GM18499 (cell line): ENCODE results near the gene FAM171A1.

Source experiments
- ATAC-seq: cut with Tn5 transposase; IDR thresholded peaks from one replicate; pipeline ENCODE4 v1.9.1; 2021; ENCODE audit warnings: moderate number of reproducible peaks; ENCODE audit not compliant: insufficient read depth, unreplicated experiment

Gene FAM171A1

DNA sequence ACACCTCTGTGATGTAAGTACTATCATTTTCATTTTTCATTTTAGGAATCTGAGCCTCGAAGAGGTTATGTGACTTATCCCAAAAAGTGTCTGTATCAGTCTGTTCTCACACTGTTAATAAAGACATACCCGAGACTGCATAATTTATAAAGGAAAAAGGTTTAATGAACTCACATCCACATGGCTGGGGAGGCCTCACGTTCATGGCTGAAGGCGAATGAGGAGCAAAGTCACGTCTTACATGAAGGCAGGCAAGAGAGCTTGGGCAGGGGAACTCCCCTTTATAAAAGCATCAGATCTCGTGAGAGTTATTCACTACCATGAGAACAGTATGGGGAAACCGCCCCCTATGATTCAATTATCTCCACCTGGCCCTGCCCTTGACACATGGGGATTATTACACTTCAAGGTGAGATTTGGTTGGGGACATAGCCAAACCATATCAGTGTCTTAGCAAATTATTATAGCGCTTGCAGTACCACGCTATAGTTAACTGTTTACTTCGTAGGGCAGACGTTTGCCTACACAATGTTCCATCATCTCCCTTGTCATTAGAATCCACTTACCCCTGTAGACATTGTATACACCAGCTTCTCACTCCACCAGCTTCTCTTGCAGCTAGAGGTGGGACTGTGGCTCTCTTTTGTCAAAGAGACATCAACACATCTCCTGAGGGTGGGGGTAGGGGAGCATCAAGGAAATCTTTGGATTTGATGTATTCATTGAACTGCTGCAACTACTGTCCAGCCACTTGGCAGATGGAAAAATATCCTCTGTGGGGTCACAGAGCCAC lies 187.2 kb downstream of the FAM171A1 start:
- no peak for ATAC-seq

DNA sequence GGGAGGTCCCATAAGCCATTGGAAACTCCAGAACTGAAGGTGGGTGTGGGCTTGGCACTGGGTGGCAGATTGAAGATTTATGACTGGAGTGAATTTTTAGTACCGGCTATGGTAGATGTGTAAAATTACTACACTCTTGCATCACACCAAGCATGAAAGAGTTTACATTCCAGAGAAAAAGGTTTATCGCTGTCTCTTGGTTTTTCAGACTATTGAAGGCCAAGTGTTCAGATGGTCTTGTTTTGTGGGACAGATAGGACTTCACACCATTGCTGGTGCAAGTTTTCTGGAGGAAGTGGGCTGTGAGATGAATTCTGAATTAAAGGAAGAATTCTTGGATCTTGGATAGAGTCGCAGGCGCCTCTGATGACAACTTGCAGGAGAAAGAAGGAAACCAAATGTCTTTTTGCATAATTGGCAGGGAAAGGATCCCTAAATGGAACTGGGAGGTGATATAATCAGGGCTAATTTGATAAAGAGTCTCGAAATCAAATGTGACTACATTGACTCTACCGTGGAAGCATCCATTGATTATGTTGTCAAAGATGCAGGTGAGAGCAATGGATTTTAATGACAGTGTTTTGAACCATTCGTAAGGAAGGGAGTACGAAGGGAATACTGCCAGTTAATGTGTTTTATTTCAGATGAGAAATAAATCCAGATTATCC lies 188.4 kb downstream of the FAM171A1 start:
- ATAC-seq = no peak

DNA sequence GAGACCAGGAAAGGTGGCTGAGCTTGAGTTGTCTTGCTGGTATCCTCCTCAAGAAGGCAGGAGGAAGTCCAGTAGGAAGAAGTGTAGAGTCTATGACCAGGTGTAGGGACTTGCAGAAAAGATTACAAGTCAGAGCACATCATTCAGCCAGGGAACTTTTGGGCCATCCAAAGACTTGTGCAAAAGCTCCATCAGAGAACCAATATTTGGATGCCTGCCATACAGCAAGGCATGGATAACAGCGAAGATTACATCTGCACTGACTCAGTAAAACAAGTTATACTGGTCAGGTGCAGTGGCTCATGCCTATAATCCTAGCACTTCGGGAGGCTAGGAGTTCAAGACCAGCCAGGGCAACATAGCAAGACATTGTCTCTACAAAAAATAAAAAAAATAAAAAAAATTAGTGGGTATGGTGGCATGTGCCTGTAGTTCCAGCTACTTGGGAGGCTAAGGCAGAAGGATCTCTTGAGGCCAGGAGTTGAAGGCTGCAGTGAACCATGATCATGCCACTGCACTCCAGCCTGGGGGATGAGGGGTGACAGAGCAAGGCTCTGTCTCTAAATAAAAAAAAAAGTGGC lies 189.4 kb downstream of the FAM171A1 start:
- ATAC-seq = no peak

DNA sequence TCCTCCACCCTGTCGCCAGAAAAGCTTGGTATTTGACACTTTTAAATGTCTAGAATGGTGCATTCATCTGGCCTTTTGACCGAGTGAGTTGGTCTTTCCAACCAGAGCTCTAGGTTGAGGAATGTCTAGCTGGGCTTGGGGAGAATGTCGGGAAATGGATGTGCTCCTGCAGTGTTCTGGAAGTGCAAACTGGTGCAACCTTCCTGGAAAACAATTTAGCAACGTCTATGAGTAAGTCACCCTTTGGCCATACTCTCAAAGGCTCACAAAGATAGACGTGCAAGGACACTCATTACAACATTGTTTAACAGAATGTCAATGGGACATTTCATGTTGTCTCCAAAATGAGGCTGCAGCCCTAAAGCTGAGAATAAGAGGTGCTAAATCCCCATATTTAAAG lies 190.4 kb downstream of the FAM171A1 start:
- no peak for ATAC-seq

DNA sequence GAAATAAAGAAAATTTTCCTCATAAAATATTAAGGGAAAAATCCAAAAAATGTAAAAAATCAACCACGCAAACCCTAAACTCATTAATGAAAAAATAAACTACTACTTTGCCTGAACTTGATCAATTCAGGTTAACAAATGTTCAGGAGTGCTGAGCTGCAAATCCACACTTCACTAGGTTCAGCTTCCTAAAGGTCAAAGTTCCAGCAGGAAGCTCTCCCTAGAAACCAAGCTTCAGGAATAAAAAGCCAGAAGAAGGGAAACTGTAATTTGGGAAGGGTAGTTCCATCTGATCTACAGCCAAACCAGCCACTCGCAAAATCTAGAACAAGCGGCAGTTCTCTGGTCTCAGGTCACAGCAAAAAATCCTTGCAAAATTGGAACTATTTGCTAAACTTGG lies 194.8 kb downstream of the FAM171A1 start:
- ATAC-seq = no peak

DNA sequence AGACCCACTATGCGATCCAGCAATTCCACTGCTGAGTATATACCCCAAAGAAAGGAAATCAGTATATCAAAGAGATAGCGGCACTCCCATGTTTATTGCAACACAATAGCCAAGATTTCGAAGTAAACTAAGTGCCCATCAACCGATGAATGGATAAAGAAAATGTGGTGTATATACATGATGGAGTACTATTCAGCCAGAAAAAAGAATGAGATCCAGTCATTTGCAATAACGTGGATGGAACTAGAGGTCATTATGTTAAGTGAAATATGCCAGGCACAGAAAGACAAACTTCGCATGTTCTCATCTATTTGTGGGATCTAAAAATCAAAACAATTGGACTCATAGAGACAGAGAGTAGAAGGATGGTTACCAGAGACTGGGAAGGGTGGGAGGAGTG lies 195.5 kb downstream of the FAM171A1 start:
- ATAC-seq = no peak

DNA sequence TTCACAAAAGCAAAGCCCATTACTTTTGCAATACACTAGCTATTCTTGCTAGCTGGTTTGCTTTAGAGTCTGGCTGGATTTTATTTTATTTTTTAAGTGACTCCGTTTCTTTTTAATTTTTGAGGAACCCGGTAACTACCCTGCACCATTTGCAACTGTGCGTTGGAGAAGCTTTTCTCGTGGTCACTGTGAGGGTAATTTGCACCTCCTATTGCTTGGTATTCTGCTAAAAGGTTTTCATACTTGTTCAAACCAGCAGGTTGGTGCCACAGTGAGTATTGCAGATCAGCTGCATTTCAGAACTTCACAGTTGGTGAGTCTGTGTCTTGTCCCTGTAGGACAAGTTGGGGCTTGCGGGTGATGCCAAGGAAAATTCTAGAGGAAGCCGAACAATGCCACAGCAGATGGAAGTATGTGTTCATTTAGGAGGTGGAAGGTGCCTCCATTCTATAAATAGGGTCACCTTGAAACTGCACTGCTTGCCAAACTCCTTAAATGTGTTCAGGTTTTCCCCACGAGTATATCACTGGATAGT lies 198.7 kb downstream of the FAM171A1 start:
- no peak for ATAC-seq

DNA sequence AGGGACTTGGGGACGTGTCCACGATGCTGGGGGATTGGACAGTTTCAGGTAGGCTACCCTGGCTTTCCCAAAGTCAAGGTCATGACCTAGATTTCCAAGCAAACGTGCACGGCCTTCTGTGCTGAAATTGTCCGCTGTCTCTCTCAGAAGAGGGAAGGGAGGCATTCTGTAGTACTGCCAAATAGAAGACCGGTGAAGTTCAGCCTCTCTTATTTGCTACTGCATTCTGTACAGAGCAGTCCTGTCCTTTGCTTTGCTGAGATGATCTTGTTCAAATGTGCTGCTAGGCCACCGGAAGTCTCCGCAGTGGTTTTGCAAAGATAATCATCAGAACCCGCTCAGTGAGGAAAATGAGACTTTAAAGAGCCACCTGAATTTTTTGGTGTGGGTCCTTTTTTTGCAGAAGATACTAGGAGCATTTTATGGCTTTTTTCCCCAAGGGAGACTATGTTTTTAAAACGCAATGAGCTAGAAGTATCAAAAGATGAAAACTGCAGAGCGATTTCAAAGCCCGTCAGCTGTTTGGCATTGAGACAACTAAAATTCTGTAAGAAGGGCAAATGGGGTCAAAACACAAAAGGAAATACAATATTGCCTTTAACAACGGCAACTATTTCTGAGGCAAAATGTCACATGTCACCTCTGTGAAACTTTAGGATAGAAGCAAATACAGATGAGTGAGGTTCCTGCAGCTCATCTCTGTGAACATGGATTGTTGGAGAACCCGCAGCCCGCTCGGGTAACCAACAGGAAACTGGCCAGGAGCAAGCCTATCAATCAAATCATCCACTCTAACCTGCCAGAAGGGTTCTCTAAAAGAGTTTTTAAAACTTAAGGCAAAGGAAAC lies 201.3 kb downstream of the FAM171A1 start:
- ATAC-seq = no peak

DNA sequence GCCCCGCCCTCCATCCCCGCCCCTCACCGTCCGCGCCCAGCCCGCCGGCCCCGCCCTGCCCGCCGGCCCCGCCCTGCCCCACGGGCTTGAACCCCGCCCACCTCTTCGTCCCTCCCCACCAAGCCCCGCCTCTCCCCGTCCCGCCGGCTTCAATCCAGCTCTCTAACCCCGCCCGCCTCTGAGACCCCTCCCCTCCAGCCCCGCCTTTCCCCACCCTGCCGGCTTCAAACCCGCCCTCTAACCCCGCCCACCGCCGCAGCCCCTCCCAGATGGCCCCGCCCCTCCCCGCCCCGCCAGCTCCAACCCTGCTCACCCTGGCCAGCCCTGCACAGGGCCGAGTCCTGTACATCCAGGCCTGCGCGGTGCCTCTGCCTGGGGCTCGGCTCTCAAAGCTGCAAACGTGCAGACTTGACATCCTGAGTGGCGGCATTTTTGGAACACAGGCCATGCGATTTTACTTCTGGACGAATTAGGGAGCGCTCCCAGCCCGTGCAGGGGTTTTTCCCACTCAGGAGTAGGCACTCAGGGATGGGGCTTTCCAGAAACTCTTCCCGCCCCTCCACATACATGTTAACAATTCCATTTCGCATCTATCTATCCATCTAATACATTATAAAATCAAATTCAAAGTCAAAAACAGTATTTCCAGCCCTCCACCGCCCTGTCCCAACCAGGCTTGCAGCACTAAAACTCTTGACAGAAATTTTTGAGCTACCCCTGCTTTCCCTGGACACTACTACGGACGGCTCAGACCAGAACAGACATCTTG lies 202.1 kb downstream of the FAM171A1 start:
- ATAC-seq = no peak

DNA sequence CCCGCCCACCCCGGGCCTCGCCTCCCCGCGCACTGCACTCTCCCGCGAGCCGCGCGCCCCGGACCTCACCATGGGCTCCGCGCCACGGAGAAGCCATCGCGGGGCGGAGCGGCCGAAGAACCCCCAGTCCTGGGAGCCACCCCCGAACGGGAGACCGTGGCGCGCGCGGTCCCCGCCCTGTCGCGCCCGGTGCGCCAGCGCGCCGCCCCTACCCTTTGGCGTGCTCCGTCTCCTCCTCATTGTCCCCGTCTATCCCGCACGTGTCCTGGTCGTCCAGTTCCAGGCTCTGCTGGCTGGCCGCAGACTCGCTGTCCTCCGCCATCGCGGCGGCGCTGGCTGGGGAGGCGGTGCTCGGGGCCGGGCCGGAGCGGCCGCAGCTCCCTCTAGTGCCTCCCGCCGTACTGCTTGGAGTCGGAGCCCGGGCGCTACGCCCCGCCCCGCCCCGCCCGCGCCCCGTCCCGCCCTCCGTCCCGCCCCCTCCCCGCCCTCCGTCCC lies 202.8 kb downstream of the FAM171A1 start, which contains the start of gene NMT2:
Gene NMT2 (minus strand): TSS at position 403 of the 495 bp plus-strand sequence. CDS start 81 bp downstream, at position 322.
- ATAC-seq = peak; percentile 48

DNA sequence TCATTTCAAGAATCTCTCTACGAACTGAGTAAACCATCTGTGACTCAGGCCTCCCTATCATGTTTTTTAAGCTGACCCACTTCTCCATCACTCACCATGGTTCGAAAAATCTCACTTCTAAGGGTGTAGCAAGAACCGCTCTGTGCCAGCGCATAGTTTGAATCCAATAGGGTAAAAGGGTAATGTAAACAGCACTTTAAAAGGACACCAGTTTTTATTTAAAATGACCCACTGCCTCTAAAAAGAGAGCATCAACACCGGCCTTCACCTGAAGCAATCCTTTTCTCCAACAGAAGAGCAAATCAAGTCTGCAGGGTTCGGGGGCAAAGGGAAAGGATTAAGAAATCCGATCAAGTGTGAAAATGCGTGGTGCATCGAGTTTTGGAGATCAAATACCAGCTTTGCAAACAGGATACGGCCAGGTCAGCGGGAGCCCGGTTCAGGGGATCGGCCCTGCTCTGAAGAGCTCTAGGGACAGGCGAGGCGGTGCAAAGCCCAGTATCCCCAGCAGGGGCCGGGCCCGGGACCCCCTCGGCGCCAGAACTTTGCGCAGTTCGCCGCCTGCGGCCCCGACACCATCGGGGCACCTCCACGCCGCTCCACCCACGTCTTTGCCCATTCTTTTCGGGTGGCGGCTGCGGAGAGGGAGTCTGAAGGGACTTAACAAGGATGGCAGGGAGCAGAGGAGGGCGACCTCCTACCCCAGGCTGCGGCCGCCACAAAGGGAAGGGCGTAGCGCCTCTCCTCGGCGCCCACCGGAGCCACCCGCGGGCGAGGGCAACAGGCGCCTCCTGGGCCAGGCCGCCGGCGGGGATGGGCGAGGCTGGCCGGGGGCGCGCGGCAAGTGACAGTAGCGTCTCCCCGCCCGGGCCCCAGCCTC lies 203.4 kb downstream of the FAM171A1 start:
- peak; percentile 31 for ATAC-seq

DNA sequence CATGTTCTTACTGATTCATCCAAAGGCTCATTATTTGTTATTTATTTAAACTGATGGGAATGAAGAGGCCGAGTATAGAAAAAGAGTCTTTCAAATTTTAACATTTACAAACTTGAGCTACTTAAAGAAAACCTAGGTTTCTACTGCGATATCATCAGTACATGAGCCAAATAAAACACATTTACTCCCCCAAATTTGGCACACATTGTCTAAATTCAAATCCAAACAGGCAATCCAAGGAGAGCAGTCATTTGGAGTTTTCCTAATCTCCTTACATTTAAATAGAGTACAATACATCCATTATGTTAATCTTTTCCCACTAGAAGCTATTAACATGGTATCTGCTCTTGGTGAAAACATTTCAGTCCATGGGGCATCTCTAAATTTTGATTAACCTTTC lies 204.8 kb downstream of the FAM171A1 start:
- no peak for ATAC-seq

DNA sequence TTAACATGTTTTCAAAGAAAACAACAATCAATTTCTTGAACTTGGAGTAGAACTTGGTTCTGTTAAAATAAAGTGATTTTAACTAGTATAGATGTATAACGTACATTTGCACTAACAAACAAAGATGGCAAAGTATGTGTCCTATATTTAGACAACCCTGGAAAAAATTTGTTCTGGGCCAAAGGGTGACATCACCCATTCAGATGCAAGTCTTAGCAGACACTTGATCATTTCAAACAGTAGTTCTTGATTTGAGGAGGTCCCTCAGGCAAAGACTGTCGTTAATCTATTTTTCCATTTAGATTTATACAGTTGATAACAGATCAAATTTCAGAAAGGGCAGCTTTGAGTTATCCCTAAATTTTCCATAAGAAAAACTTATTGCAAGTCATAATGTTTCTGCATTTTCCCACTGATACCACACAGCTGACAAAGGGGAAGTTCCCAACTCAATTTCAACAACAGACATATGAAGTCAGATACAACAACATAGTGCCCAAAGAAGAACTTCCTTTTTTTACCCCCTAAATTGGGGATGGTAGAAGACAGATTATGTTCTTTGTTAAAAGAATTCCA lies 207.7 kb downstream of the FAM171A1 start:
- ATAC-seq = no peak
